SK-N-MC (cell line): ENCODE results near the gene TMEM273.

ENCODE experiments used
- DNase-seq: peaks from one replicate; pipeline ENCODE4 v3.0.0-alpha.2; 2011; ENCODE audit warnings: low read depth, low spot score
- H3K27ac ChIP-seq: fragments of 200-600 bp; sonication (generic); 2 replicates; pipeline ENCODE4 v1.5.1; 2016; ENCODE audit warnings: mixed run types
- H3K36me3 ChIP-seq: fragments of 200-600 bp; sonication (generic); 2 replicates; pipeline ENCODE4 v1.6.1; 2017; ENCODE audit warnings: antibody characterized with exemption, low read length, mixed read lengths; ENCODE audit not compliant: insufficient read depth
- H3K4me3 ChIP-seq: fragments of 200-600 bp; sonication (generic); 2 replicates; pipeline ENCODE4 v1.5.1; 2016
- H3K9ac ChIP-seq: fragments of 200-600 bp; sonication (generic); 2 replicates; pipeline ENCODE4 v1.8.0; 2017; ENCODE audit warnings: mixed run types, mixed read lengths; ENCODE audit not compliant: insufficient read length
- H3K9me3 ChIP-seq: fragments of 200-600 bp; sonication (generic); 2 replicates; pipeline ENCODE4 v1.6.1; 2017; ENCODE audit warnings: low read depth, mild to moderate bottlenecking, antibody characterized with exemption, low read length, moderate library complexity, mixed read lengths
- EZH2 ChIP-seq: fragments of 200-600 bp; sonication (generic); IDR thresholded peaks from one replicate; pipeline ENCODE4 v1.6.1; 2017; ENCODE audit warnings: antibody characterized with exemption
- FOXP2 ChIP-seq: optimal IDR thresholded peaks from 2 replicates; pipeline ENCODE3; 2011; ENCODE audit warnings: mild to moderate bottlenecking, moderate library complexity; ENCODE audit not compliant: insufficient read depth; ENCODE audit errors: extremely low read length, control extremely low read depth
- POLR2AphosphoS5 ChIP-seq: IDR thresholded peaks from 2 replicates; pipeline ENCODE4 v1.6.1; 2012; ENCODE audit warnings: mild to moderate bottlenecking, low read depth, low read length, borderline replicate concordance

TMEM273 gene

DNA sequence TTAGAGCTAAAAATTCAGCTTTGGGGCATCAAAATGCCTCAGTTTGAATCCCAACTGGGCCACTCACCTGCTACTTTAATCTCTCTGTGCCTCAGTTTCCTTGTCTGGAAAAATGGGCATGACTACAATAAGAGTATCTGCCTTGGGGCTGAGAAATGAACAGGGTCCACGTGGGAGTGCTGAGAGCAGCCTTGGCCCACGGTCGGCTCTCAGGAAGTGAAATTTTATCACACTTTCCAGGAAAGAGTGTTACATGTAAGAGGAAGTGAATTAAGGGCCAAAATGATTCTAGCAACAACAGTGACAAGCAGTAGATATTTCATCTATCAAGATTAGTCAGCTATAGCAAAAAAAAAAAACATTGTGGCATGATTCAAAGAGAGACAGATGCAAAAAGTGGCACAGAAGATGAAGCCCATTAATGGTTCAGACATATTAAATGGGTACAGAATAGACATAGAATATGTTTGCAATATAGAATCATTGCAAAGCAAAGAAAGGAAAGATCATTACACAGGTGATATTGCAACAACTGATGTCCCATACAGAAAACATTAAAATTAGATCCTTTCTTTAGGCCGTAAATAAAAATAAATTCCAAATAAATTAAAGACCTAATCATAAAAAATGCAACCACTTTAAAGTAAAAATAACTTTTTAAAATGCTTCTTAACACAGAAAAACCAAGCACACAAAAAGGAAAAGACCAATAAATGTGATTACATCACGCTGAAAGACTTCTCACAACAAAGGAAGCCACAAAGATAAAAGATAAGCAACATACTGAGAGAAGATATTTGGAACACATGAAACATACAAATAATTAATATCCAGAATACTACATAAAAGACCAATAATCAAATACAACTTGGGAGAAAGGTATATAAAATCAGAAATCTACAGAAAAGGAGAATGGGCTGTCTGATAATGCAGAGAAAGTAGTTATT is 4.3 kb downstream of the TMEM273 start:
- no peak for DNase-seq
- Histone ChIP-seq H3K9me3 (no peaks in the 10 kb centered on the region), H3K4me3 (no peak overlapping the region), H3K9ac (no peak overlapping the region), H3K27ac (no peak overlapping the region), H3K36me3 (no peaks in the 10 kb centered on the region)
- TF ChIP-seq EZH2: no peak
- TF ChIP-seq FOXP2: no peak
- no peak for TF ChIP-seq POLR2AphosphoS5

DNA sequence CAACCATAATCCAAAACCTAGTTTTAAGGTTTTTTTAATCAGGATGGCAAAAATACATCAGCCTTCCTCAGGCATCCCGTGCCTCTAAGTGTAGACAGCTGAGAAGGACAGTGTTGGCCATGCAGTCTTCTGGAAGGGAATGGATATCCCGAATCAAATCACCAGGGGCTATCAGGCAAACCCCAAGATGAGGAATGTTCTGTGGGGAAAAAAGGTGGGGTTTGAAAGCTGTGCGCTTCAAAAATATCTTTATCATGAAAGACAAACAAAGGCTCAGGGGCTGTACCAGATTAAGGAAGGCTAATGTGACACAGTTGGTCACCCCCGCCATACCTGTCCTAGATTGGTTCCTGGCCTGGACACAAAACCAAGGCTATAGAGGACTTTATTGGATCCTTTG is 5.4 kb downstream of the TMEM273 start:
- DNase-seq: no peak
- Histone ChIP-seq H3K9me3 (no peaks in the 10 kb centered on the region), H3K27ac (no peak overlapping the region), H3K36me3 (no peaks in the 10 kb centered on the region), H3K4me3 (no peak overlapping the region), H3K9ac (no peak overlapping the region)
- TF ChIP-seq POLR2AphosphoS5 (no peak), EZH2 (no peak), FOXP2 (no peak)

DNA sequence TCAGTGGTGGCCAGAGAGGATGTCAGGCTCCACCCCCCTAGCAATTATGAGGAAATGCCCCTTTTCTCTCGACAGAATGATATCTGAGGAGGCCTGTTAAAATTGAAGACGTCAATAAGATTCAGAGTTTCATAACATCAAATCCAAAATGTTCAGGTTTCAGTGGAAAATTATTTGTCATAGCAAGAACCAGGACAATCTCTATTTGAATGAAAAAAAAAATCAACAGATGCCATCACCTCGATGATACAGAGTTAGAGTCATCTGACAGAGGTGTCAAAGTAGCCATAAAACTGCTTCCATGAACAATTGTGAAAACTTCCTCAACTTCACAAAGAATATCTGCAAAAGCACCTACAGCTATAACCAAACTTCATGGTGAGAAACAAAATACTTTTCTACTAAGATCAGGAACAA is 7.7 kb downstream of the TMEM273 start:
- TF ChIP-seq FOXP2 (no peak), EZH2 (no peak), POLR2AphosphoS5 (no peak)
- Histone ChIP-seq H3K27ac (no peak overlapping the region), H3K4me3 (no peak overlapping the region), H3K36me3 (no peaks in the 10 kb centered on the region), H3K9me3 (no peaks in the 10 kb centered on the region), H3K9ac (no peak overlapping the region)
- DNase-seq: no peak

DNA sequence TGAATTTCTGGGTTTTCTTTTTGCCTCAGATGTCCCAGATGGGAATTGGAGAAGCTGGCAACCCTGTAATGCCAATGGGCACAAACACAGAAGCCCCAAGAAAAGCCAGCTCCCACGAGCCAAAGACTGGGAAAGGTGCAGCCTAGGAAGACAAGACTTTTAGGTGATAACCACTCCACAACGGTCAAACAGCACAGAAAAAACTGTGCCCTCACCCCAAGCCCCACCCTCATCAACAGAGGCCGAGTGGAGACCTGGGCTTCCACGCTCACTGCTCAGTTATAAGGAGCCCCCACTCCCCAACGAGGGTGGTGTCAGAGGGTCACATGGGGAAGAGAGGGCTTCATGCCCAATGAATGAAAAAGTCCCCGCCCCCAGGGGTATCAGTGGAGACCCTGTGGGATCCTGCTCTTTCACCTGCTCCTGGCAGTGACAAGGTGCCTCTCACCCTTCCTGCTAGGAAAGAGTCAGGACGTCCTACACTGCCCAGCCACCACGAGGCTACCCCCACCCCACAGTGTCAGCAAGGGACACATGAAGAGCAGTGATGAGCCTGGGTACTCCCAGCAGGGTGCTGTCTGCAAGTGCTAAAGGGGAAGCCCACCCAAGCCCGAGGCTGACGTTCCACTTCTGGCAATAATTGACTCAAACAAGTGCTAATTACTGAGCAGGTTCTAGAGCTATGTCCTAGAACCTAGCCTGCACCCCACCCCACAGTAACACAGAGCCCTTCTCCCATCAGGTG is 8.3 kb downstream of the TMEM273 start:
- Histone ChIP-seq H3K4me3 (no peak overlapping the region), H3K27ac (no peak overlapping the region), H3K36me3 (no peaks in the 10 kb centered on the region), H3K9me3 (no peaks in the 10 kb centered on the region), H3K9ac (no peak overlapping the region)
- DNase-seq: no peak
- TF ChIP-seq FOXP2 (no peak), POLR2AphosphoS5 (no peak), EZH2 (no peak)

DNA sequence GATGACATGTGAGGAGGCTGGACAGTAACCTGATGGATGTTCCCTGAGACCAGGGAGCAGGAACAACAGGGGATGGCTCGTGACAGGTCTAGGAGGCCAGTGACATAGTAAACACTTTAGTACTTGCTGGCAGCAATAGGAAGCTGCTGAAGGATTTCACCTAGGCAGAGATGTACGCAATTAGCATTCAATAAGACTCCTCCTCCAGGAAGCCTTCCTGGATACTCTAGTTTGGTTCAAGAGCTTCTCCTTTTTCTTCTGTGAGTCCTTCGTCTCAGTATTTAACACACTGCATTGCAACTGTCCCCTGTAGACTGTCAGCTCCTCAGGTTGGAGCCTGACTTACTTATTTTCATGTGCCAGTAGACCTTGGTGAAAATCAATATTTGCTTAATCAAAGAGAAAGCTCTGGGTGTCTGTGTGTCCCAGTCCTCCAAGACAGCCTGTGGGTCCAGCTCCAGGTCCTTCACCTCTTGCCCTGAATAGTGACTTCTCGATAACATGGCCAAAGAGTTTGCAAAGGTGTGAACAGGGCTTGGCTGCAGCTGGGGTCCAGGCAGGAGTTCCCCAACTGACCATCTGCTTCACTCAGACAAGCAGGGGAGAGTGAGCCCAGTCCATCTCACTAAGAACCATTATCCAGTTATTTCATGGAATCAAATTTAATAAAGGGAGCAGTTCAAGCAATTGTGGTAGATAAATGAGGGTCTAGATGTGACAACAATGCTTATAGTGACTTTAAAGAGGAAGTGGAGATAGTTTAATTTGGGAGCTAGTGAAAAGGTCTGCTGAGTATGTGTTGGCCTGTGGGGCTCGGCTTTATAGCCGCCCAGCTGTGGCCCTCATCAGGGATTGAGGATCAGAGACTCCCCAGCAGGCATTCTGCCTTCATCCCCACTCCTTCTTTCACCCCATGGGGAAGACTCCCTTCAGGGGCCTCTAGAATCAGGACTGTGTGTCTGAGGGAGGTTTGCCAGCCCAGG is 9.4 kb downstream of the TMEM273 start:
- no peak for TF ChIP-seq FOXP2
- TF ChIP-seq POLR2AphosphoS5: no peak
- no peak for TF ChIP-seq EZH2
- no peaks in the 10 kb centered on the region for H3K9me3 ChIP-seq
- H3K27ac ChIP-seq: no peak overlapping the region
- no peaks in the 10 kb centered on the region for H3K36me3 ChIP-seq
- no peak for DNase-seq
- no peak overlapping the region for H3K4me3 ChIP-seq
- no peak overlapping the region for H3K9ac ChIP-seq

DNA sequence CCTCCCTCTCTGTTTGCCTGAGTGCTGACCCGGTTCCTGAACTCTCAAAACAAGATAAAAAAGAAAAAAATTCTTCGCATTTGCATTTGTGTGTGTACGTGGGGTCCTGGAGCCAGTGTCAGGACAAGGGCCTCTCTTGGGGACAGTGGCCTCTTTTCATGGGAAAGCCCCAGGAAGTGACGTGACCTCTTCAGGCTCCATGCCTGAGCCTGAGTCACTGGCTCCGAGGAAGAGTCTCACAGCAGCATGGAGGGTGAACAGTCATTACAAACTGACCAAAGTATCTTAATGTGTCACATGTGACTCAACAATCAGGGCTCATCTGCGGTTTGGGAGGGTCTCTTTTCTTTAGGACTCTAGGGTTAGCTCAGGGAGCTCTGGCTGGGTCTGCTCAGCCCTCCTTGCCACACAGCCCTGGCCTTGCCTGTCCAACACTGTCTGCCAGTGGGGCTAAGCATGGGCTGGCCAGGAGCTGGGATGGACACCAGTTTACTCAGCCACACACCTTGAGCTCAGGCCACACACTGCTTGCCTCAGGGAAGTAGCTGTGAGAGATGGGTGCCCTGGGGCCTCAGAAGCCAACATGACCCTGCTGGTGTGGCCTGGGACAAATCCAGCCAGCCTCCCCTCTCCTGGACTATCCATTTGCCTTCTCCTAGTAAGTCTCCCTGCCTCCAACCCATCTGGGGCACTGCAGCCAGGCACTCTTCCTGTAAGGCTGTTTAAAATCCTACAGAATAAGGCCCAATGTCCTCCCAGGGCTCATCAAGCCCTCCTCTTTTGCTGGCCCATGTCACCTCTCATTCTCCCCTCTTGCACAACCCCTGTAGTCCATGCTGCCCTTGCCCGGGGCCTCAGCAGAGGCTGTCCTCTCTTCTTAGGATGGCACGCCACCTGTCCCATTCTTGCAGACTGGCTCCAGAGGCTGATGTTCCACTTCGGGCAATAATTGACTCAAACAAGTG is 10.5 kb downstream of the TMEM273 start:
- no peak overlapping the region for H3K4me3 ChIP-seq
- no peak for TF ChIP-seq EZH2
- TF ChIP-seq FOXP2: no peak
- TF ChIP-seq POLR2AphosphoS5: no peak
- H3K27ac ChIP-seq: no peak overlapping the region
- no peaks in the 10 kb centered on the region for H3K9me3 ChIP-seq
- no peak overlapping the region for H3K9ac ChIP-seq
- no peak for DNase-seq
- no peaks in the 10 kb centered on the region for H3K36me3 ChIP-seq

DNA sequence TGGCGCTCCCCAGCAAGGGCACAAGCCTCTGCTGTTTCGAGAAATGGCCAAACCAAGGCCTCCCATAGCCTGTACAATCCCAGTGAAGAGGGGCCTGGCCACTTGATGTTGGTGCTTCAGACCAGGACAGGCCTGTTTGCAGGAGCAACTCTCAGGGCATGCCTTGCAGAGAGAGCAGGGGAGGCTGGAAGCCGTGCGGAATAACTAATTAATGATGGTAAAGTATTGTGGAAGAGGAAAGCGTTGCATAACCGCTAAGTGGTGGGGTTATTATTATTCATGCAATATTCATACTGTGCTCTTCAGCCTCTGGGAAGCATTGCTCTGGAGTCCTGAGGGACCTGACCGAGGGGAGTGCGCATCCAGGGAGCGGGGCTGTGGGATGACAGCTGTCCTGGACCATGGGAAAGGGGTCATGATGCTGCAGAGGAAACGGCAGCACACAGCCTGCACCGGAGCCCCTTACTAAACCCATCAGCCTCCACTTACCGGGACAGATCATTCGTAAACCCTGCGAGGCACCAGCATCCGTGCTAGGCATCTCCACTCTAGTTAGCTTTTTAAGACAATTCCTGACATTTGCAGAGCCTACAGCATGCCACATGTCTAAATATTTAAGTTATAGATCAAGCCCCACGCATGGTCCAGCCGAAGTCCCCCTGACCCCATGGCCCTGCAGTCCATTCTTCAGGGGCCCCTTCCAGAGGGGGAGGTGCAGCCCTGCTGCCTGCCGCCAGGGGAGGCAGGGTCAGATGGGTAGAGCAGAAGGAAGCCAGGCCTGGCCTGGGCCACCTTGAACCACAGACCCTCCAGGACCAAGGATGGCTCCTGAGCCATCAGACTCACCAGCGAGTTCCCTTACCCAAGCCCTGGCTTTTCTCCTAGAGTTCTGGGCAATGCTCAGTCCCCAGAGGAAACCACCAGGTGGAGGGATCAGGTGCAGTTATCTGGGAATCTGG is 11.6 kb downstream of the TMEM273 start:
- no peak for TF ChIP-seq POLR2AphosphoS5
- H3K9me3 ChIP-seq: no peaks in the 10 kb centered on the region
- no peak overlapping the region for H3K4me3 ChIP-seq
- no peak overlapping the region for H3K27ac ChIP-seq
- no peaks in the 10 kb centered on the region for H3K36me3 ChIP-seq
- no peak overlapping the region for H3K9ac ChIP-seq
- no peak for DNase-seq
